Fibroblast of mammary gland (primary cell): Measurements from ENCODE around the gene MDM1.

Source experiments
- DNase-seq: peaks from one replicate; pipeline ENCODE4 v3.0.0-alpha.2; 2010; ENCODE audit warnings: low read depth
- H3K4me3 ChIP-seq: 2 replicates; pipeline ENCODE4 v1.5.1; 2011; ENCODE audit warnings: low read depth, mild to moderate bottlenecking, low read length, moderate library complexity; ENCODE audit not compliant: control insufficient read depth
- TF ChIP-seq, protein P1 (sequence below): conservative IDR thresholded peaks from 2 replicates; pipeline ENCODE4 v1.5.1; 2011; ENCODE audit warnings: low read depth, low read length, inconsistent platforms; ENCODE audit not compliant: control insufficient read depth, insufficient read depth

The MDM1 gene

DNA sequence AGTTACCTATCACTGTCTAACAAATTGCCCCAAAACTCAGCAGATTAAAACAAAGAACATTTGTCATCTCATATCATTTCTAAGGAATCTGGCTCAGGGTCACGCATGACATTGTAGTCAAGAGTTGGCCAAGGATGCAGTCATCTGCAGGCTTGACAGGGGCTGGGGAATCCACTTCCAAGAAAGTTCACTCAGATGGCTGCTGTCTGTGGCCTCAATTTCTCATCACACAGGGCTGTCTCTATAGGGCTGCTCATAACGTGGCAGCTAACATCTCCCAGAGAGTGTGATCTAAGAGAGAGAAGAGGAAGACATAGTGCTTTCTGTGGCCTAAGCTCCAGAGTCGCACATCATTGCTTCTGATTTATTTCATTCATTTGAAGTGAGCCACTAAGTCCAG is 61.8 kb downstream of the MDM1 start:
- no peak for DNase-seq
- no peak overlapping the region for H3K4me3 ChIP-seq
- TF ChIP-seq, protein P1, sequence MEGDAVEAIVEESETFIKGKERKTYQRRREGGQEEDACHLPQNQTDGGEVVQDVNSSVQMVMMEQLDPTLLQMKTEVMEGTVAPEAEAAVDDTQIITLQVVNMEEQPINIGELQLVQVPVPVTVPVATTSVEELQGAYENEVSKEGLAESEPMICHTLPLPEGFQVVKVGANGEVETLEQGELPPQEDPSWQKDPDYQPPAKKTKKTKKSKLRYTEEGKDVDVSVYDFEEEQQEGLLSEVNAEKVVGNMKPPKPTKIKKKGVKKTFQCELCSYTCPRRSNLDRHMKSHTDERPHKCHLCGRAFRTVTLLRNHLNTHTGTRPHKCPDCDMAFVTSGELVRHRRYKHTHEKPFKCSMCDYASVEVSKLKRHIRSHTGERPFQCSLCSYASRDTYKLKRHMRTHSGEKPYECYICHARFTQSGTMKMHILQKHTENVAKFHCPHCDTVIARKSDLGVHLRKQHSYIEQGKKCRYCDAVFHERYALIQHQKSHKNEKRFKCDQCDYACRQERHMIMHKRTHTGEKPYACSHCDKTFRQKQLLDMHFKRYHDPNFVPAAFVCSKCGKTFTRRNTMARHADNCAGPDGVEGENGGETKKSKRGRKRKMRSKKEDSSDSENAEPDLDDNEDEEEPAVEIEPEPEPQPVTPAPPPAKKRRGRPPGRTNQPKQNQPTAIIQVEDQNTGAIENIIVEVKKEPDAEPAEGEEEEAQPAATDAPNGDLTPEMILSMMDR = no peak

DNA sequence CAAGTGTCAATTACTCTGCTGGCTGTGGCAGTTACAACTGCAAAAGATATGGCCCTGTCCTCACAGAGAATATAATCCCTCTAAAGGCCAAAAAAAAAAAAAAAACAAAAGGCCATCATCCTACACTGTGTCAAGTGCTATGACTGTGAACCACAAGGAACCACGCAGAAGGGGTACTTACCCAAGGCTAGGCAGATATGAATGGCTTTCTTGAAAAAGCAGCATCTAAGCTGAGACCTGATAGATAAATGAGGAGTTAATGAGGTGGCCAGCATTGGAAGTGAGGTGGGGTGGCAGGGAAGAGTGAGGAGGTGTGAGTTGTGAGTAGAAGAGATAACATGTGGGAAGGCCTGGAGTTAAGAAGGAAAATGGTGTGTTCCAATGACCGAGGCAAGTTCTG is 62.4 kb downstream of the MDM1 start:
- no peak for DNase-seq
- TF ChIP-seq, protein P1 = no peak
- no peak overlapping the region for H3K4me3 ChIP-seq

DNA sequence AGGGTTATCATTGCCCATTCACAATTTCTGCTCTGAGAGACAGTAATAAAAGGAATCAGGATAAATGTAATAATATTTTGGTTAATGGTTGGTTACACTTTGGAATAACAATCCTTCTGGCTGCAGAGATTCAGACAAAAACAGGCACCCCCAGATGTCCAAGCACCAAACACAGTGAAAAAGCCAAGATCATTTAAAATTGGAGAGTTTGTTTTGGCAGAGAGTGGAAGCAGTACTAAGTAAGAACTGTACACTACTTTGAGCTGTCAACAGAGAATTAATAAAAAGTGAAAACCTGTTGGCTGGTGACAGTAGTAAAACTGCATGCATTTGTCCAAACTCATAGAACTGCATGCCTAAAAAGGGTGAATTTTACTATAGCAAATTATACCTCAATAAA is 63.2 kb downstream of the MDM1 start:
- TF ChIP-seq, protein P1 = no peak
- H3K4me3 ChIP-seq = no peak overlapping the region
- no peak for DNase-seq

DNA sequence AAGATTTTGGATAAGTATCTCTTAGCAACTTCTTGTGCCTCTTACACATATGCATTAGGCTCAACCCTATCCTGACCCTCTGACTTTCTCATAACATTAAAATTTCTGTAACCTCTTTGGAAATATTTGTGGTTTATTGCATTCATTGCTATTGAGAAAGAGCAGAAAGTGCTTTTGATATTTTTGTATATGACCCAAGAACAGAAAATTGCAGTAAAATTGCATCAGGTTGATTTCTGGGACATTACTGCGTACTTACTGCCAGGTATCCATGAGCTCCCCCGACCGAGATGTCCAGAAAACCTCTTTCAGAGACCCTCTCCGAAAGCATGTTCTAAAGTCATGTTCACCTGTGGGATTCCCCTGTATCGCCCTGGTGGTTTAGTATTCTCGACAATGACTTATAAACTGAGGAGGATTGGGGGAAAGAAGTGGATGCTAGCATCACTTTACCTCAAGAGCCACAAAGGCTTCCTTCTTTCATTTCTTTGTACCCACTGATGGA is 64.2 kb downstream of the MDM1 start:
- TF ChIP-seq, protein P1 = no peak
- DNase-seq = peak; percentile 87
- no peak overlapping the region for H3K4me3 ChIP-seq

DNA sequence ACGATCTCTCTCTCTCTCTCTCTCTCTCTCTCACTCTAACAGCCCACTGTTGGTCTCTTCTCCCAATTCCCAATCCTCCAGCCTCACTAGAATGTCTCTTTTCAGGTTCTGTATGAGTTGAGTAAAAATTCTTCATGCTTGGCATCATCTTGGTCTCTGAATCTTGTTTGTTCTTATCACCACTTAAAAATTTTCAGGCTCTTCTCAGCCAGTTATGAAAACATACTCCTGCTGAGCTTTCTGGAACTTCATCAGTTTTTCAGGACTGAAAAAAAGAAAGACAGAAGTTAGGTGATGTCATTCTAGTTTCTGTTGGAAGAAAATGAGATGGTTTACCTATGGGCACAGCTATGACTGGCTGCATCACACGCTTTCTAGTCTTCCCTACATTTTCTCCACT is 67.3 kb downstream of the MDM1 start:
- no peak overlapping the region for H3K4me3 ChIP-seq
- TF ChIP-seq, protein P1 = no peak
- peak; percentile 55 for DNase-seq

DNA sequence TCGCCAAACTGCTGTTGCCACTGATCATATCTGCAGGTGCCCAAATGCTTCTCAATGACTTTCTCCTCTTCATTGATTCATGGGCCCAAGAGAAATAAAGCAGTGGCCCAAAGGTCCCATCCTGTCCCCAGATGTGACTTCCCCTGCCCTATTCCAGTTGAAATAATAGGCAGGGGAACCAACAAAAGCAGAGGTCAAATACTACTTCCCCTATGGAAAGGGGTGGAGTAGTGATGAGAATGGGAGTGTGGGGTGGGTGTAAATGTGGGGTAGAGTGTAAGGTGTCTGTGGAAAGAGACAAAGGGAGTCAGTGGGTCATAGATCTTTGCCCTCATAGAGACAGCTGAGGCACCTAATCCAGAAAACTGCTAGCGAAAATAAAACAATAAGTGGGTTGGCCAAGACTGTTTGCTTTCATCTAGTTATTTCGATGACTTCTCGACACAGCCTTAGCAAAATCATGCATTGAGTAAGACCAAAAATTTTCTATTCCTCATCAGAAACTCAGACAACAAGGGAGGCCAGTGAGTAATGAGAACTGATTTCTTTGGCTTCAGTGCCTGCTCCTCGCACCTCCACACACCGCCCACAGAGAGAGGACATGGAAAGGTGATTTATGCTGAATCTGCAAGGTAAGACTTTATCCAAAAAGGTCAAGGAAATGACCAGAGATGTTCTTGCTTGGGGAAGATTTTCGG is 67.9 kb downstream of the MDM1 start:
- TF ChIP-seq, protein P1 = no peak

More for the DNA sequence above, 67.9 kb downstream of the MDM1 start:
- DNase-seq = peak; percentile 45
- no peak overlapping the region for H3K4me3 ChIP-seq
